ENCODE measurements around the gene SLC6A19. TPM values are rescaled to one million over a fixed set of nuclear protein-coding genes. Genes with fewer than 3 reads are reported as not detected.

SLC6A19 gene
- total and polyA plus RNA-seq, 2 of the 13 experiments (the other 11 are each of a cell fraction or from before 2014, with no cell fraction given), result 0.02 TPM; not detected in 1

DNA sequence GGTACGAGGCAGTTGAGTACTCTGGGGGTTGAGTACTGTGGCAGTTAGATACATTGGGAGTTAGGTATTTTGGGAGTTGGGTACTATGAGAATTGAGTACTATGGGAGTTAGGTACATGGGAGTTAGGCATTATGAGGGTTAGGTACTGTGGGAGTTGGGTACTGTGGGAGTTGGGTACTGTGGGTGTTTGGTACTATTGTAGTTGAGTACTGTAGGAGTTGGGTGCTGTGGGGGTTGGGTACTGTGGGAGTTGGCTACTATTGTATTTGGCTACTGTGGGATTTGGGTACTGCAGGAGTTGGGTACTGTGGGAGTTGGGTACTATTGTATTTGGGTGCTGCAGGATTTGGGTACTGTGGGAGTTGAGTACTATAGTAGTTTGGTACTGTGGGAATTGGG is 4.8 kb upstream of the SLC6A19 start (continued):
- no peak for TF ChIP-seq SOX6 (IDR thresholded peaks at IDR 0.05)
- no peak for TF ChIP-seq SOX6 (CRISPR knock-in tag; IDR thresholded peaks at IDR 0.05)
- no peak for TF ChIP-seq MXD4 (CRISPR knock-in tag; IDR thresholded peaks at IDR 0.05)
- TF ChIP-seq, protein P1, sequence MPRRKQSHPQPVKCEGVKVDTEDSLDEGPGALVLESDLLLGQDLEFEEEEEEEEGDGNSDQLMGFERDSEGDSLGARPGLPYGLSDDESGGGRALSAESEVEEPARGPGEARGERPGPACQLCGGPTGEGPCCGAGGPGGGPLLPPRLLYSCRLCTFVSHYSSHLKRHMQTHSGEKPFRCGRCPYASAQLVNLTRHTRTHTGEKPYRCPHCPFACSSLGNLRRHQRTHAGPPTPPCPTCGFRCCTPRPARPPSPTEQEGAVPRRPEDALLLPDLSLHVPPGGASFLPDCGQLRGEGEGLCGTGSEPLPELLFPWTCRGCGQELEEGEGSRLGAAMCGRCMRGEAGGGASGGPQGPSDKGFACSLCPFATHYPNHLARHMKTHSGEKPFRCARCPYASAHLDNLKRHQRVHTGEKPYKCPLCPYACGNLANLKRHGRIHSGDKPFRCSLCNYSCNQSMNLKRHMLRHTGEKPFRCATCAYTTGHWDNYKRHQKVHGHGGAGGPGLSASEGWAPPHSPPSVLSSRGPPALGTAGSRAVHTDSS (CRISPR knock-in tag; conservative IDR thresholded peaks at IDR 0.05), result no peak
- no peak for TF ChIP-seq HNRNPK (IDR thresholded peaks at IDR 0.05; ENCODE audit: low read depth, low read length, poor library complexity, severe bottlenecking)
- no peak for TF ChIP-seq CC2D1A (CRISPR knock-in tag; IDR thresholded peaks at IDR 0.05)
- TF ChIP-seq, protein P2, sequence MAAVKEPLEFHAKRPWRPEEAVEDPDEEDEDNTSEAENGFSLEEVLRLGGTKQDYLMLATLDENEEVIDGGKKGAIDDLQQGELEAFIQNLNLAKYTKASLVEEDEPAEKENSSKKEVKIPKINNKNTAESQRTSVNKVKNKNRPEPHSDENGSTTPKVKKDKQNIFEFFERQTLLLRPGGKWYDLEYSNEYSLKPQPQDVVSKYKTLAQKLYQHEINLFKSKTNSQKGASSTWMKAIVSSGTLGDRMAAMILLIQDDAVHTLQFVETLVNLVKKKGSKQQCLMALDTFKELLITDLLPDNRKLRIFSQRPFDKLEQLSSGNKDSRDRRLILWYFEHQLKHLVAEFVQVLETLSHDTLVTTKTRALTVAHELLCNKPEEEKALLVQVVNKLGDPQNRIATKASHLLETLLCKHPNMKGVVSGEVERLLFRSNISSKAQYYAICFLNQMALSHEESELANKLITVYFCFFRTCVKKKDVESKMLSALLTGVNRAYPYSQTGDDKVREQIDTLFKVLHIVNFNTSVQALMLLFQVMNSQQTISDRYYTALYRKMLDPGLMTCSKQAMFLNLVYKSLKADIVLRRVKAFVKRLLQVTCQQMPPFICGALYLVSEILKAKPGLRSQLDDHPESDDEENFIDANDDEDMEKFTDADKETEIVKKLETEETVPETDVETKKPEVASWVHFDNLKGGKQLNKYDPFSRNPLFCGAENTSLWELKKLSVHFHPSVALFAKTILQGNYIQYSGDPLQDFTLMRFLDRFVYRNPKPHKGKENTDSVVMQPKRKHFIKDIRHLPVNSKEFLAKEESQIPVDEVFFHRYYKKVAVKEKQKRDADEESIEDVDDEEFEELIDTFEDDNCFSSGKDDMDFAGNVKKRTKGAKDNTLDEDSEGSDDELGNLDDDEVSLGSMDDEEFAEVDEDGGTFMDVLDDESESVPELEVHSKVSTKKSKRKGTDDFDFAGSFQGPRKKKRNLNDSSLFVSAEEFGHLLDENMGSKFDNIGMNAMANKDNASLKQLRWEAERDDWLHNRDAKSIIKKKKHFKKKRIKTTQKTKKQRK (IDR thresholded peaks at IDR 0.05; ENCODE audit: low read length), result no peak
- TF ChIP-seq RELA (CRISPR knock-in tag; IDR thresholded peaks at IDR 0.05), result no peak
- no peak for TF ChIP-seq HCFC1 (IDR thresholded peaks at IDR 0.05; ENCODE audit: low read depth, low read length)
- no peak for TF ChIP-seq ATF7 (IDR thresholded peaks at IDR 0.05)
- no peak for TF ChIP-seq ATF7 (CRISPR knock-in tag; IDR thresholded peaks at IDR 0.05)
- TF ChIP-seq LBX2 (CRISPR knock-in tag; IDR thresholded peaks at IDR 0.05; ENCODE audit: borderline replicate concordance), result no peak
- TF ChIP-seq ZSCAN21 (CRISPR knock-in tag; IDR thresholded peaks at IDR 0.05; ENCODE audit: borderline replicate concordance), result no peak
- TF ChIP-seq SMARCE1 (IDR thresholded peaks at IDR 0.05; ENCODE audit: borderline replicate concordance), result no peak
- TF ChIP-seq ZNF235 (CRISPR knock-in tag; IDR thresholded peaks at IDR 0.05; ENCODE audit: borderline replicate concordance), result no peak

Data from HepG2 (cell line).